Activated T-cell treated with anti-CD3 and anti-CD28 coated beads for 1 hour (primary cell): ENCODE measurements around the gene MTIF2.
"Not testable (repeated sequence)": the region's sequence is repeated elsewhere in the genome, so short reads cannot be mapped to it uniquely, and the experiment has no call there.

ENCODE experiments used
- DNase-seq: peaks from one replicate; pipeline ENCODE4 v3.0.0-alpha.2; 2020; ENCODE audit warnings: low read depth

Gene MTIF2, protein sequence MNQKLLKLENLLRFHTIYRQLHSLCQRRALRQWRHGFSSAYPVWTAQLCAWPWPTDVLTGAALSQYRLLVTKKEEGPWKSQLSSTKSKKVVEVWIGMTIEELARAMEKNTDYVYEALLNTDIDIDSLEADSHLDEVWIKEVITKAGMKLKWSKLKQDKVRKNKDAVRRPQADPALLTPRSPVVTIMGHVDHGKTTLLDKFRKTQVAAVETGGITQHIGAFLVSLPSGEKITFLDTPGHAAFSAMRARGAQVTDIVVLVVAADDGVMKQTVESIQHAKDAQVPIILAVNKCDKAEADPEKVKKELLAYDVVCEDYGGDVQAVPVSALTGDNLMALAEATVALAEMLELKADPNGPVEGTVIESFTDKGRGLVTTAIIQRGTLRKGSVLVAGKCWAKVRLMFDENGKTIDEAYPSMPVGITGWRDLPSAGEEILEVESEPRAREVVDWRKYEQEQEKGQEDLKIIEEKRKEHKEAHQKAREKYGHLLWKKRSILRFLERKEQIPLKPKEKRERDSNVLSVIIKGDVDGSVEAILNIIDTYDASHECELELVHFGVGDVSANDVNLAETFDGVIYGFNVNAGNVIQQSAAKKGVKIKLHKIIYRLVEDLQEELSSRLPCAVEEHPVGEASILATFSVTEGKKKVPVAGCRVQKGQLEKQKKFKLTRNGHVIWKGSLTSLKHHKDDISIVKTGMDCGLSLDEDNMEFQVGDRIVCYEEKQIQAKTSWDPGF

DNA sequence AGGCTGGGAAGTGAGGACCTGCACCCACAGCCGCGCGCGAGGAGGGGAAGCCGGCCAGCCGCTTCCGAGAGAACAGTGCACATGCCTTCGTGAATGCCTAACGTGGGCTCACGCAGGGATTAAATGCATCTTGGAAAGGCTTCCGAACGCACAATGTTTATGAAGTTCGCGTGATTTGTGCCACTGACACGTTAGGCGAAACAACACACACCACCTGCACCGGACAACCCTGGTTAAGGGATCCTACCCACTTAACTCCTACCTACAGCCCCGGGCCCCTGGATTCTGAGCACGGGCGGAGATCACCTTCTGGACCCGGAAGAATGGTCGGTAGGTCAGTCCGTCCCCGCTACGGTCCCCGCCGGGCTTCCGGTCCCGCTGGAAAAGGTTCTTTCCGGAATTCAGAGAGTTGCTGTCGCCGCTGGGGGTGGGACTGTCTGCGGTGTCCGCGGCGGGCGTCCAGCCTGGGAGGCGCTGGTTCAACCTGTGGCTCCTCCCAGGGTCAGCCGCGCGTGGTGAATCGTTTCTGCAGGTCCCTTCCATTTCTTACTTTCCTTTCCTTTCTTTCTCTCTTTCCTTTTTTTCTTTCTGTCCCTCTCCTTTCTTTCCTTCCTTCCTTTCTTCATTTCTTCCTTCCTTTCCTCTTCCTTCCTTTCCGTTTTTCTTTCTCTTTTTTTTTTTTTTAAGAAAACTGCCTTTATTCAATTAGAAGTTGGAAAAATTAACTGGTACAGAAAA, at the start of gene MTIF2:
TSS of gene MTIF2 (minus strand) at position 325 of the 738 bp plus-strand sequence. CDS start 5,373 bp downstream, outside the sequence.
- DNase-seq: peak; percentile 75

DNA sequence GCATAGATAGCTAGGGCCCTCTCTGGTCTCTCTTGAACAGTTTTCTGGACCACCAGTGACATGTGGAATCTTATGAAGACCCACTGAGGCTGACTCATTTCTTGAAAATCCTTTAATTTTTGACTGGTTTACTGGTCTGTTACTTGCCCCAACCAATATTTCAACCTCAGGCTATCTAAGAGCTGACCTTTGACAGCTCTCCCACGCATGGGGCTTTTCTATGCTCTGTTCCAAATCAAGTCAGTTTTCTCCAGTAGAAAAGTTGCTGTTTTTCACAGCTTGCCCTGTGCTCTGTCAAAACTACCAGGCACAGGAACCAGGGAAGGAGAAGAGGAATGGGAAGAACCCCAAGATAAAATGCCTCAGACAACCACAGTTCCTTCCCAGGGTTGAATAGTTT, 46.0 kb upstream of the MTIF2 start:
- DNase-seq: no peak

DNA sequence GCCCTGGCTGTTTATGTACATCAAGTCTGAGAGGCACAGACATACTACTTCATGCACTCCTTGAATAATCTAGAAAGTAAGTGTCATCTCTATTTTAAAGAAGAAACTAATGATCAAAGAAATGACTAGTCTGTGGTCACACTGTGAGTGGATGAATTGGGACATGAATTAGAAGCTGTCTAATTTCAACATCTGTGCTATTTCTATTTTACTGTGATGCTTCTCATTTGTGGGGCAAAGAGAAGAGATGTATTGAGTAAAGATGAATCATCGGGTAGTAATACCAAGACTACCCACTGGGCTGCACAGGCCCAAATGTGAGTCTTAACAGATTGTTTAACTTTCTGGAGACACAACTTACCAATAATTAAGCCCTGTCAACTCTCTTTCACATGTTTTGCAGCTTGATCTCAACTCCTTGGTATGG, 42.4 kb upstream of the MTIF2 start:
- no peak for DNase-seq

DNA sequence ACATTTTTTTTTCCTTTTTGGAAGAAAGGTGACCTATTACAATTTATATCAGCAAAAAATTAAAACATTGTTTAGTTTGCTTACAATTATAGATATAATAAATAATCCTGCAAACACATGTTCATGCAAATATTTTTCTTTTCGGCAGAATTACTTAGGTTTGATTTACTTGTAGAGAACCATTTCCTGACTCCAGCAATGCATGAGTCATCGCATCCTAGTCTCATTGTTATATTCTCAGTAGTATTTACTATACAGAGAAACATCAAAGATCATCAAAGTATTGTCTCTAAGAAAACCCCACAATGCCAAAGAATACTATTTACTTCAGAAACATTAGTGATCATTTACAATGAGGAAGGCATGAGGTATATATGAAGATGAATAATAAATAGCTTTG, 40.4 kb upstream of the MTIF2 start:
- no peak for DNase-seq

DNA sequence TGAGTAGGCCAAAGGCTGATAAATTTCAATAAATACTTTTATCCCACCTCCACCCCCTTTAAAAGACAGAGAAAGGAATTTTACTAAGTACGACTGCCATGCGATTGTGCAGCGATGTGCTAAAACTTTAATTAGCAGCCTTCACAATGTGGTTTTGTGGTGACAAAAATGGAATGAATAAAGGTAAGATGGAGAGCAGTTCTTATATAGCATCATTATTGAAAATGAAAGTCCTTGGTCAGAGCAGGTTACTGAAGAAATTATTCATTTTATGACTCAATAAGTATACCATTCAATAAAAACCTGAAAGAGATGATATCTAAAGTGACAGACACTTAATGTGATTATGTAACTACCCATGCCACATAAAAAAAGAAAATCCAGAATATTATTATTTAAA, 33.2 kb upstream of the MTIF2 start:
- DNase-seq: no peak

DNA sequence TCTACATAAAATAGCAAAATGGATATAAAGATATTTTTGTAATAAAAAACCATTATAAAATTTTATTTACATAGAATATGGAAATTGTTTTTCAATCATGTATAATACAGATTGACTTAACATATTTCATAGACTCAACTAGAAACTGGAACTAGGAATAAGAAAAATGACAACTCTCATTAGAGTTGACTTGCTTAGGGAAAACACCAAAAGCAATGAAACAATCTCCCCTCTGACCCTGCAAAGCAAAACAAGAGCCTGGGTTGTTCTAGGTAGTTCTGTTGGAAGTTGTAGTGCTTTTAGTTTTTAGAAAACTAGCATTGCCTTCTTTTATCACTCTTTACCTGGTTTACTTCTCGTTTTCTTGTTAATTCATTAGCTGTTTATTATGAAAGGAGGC, 32.2 kb upstream of the MTIF2 start:
- DNase-seq: no peak

DNA sequence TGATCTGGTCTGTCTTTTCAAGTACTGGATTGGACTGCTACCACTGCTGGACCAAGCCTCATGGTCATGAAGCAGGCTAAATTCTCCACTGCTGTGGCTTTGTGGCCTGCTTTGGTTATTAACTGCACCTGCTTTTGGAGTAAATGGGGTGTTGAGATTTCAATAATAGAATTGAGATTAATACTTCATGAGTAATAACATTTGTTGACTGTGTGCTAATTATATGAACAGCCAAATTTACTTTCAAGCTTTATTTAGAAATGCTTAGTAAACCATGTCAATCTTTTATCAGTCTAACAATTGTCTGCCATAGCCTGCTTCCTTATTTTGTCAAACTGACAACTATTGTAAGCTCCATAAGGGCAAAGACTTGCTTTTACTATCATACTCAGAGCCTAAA, 27.4 kb upstream of the MTIF2 start:
- DNase-seq: no peak

DNA sequence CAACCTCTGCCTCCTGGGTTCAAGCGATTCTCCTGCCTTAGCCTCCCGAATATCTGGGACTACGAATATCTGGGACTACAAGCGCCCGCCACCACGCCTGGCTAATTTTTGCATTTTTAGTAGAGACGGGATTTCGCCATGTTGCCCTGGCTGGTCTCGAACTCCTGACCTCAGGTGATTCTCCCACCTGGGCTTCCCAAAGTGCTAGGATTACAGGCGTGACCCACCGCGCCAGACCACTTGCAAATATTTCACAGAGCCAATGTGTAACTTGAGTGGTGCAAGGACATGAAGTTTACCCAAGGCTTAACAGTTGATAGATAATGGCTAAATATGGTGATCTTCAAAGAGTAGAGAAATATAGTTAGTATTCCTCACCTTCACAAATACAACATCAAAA, 14.1 kb upstream of the MTIF2 start:
- no peak for DNase-seq

DNA sequence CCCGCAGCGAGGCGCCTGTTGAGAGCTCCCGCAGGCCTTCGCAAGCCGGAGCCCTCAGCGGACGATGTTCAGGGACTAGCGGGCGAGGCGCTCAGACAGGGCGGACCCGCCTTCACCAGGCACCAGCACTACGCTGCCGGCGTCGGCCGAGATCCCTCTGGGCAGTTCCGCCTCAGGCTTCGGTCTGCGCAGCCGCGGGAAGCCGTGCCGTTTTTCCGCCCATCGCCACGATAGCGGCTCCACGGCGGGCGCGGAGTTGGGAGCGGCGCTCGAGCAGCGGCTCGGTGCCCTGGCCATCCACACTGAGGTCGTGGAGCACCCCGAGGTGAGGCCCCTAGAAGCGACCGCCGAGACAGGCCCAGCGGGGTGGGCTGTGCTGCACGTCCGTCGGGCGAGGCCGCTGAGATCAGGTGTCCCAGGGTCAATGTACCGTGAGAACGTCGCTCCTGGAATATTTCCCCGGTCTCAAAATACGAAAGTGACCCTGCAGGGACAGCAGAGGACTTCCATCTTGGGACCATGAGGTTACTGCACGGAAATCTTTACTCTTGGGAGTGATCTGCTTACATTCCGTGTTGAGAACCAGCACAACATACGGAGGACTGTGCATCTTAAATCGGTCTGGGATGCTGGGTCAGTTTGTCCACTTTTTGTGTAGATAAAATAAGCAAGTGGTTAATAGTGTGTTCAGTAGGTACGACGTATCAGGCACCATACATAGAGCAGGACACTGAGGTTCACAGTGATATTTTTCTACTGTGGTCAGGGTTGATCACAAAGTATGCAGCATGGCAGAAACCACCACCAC, 13.3 kb upstream of the MTIF2 start:
- DNase-seq: peak; percentile 82

DNA sequence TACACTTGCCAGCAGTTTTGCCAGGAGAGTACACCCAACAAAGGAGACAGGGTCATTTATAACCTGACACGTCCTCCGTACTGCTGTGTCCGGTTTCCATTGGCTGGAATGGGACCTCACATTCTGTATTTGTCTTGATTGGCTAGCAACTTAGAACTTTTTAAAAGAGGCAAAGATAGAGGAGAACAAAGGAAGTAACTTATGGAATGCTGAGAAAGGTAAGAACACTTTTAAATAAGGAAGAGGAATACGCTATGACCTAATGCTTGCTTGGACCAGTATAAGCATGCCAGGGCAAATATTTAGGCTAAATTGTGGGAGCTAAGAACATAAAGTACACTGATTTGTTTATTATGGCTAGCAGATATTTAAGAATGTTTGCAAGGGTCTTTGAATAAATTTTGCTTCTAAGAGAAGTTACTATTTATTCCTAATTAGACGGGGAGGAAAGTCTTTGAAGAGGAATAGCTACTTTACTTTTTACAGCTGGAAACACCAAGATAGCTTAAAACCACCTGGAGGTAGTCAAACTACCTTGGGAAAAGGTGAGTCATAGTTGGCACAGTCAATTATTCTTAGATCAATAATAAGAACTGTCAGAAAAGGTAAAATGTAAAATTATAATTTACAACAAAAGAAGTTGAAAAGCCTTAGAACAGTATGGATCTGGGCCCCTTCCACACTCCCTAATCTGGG, 12.0 kb upstream of the MTIF2 start:
- not testable (repeated sequence) for DNase-seq

DNA sequence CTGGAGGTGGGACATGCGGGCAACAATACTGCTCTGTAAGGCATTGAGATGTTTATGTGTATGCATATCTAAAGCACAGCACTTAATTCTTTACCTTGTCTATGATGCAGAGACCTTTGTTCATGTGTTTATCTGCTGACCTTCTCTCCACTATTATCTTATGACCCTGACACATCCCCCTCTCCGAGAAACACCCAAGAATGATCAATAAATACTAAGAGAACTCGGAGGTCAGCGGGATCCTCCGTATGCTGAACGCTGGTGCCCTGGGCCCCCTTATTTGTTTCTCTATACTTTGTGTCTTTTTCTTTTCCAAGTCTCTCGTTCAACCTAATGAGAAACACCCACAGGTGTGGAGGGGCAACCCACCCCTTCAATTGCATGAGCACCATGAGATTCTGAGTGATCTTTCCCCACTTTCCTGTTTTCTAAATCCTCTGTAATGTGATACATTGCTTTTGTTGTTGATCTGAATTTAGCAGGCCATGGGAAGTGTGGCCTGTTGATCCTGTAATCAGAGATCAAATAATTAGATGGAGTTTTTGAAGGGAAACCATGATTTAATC, 10.9 kb upstream of the MTIF2 start:
- not testable (repeated sequence) for DNase-seq

DNA sequence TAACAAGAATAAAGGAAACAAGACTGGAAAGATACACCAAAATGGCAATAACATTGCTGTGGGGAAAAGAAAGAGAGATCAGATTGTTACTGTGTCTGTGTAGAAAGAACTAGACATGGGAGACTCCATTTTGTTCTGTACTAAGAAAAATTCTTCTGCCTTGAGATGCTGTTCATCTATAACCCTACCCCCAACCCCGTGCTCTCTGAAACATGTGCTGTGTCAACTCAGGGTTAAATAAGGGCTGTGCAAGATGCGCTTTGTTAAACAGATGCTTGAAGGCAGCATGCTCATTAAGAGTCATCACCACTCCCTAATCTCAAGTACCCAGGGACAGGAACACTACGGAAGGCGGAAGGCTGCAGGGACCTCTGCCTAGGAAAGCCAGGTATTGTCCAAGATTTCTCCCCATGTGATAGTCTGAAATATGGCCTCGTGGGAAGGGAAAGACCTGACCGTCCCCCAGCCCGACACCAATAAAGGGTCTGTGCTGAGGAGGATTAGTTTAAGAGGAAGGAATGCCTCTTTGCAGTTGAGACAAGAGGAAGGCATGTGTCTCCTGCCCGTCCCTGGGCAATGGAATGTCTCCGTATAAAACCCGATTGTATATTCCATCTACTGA, 10.3 kb upstream of the MTIF2 start:
- DNase-seq: not testable (repeated sequence)

DNA sequence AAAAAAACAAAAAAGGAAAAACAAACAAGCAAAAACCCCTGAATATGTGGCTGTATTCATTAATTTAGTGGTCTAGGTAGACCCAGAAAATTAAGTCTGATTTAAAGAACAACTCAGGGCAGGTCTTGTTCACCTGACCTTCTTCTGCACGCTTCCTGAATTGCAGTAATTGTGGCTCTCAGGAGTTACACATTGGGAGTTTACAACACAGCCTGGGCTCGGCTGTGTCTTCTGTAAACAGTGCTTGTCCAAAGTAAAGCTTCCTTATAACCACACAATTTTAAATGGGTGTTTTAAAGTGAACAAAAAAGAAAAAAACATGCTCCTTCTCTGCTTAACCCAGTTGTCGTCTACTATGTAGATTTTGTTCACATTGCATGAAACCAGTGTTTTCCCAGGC, 8.3 kb upstream of the MTIF2 start:
- DNase-seq: no peak

DNA sequence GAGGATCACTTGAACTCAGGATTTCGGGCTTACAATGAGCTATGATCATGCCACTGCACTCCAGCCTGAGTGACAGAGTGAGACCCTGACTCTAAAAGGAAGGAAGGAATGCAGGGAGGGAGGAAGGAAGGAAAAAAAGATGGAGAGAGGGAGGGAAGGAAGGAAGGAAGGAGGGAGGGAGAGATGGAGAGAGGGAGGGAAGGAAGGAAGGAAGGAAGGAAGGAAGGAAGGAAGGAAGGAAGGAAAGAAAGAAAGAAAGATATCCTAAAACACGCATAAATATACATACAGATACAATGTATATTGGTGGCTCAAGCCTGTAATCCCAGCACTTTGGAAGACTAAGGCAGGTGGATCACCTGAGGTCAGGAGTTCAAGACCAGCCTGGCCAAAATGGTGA, 5.3 kb upstream of the MTIF2 start:
- DNase-seq: not testable (repeated sequence)

DNA sequence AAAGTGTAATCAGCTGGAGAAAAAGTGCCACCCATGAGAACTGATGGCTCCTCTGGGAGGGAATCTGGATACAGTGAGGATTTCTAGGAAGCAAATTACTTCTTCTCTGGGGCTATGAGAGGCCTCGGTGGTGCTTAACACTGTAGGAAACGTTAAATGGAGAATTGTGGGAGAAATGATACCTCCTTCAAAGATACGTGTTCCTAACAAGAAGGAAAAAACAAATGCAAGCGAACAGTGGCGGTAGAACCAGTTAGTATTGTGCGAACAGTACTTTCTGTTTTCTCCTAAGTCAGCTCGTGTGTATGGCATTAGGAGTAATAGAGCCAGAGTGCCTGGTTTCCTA, 587 bp upstream of the MTIF2 start:
- DNase-seq: no peak

DNA sequence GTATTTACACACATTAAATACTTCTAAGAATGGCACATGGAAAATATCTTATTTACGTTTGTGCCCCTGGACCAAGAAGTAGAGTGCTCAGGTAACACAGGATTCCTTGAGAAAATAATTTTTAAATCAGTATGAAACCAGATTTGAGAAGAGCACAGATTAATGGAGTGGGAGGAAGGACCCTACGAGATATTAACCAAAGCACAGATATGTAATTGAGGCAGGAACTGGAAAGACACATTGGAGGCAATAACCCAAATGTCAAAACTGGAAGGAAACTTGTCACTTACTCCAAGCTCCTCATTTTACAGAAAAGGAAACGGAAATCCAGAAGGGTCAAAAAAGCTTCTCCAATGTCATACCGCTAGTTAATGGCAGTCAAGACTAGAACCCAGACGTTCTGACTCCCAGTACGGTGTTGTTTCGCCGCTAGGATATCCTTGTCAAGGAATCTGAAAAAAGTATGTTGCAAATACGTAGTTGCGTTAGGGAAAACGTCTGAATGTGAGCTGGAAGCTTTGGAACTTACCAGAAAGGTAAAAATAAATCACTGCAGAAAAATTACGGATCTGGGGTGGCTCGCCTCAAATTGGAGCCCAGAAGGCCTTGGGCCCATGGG, 634 bp downstream of the MTIF2 start:
- DNase-seq: no peak

DNA sequence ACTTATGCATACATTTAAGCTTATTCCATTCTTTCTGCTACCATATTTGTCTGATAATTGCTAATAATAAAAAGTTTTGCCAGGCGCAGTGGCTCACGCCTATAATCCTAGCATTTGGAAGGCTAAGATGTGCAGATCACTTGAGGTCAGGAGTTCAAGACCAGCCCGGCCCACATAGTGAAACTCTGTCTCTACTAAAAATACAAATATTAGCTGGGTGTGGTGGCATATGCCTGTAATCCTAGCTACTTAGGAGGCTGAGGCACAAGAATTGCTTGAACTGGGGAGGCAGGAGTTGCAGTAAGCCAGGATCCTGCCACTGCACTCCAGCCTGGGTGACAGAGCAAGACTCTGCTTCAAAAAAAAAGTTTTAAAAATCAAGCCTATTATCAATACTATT, 9.4 kb downstream of the MTIF2 start:
- not testable (repeated sequence) for DNase-seq

DNA sequence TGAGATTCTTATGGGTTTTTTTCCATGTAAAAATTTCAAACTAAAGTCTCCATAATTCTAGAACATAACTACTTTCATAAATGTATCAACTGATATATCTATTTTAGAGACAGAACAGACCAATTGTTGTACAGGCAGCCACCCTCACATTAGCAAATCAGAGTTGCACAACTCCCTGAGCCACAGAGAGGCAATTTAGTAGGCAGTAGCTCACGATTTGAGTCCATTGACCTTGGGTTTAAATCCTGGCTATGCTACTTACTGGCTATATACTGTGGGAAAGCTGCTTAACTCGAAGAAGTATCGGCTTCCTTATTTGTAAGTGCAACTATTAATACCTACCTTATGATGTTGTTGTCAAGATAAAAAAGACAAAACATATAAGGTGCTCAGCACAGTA, 16.2 kb downstream of the MTIF2 start:
- DNase-seq: no peak

DNA sequence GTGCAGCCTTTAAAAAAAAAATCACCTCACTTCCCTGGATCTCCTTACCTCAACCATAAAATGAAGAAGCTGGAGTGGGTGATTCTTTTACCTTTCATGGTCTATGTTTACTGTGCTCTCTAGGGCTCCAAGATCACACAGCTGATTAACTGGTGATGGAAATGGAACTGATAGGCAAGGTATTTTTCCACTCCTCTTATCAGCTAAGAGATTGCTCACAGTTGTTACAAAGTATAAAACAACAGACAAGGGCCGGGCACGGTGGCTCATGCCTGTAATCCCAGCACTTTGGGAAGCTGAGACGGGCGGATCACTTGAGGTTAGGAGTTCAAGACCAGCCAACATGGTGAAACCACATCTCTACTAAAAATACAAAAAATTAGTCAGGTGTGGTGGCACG, 22.0 kb downstream of the MTIF2 start:
- no peak for DNase-seq

DNA sequence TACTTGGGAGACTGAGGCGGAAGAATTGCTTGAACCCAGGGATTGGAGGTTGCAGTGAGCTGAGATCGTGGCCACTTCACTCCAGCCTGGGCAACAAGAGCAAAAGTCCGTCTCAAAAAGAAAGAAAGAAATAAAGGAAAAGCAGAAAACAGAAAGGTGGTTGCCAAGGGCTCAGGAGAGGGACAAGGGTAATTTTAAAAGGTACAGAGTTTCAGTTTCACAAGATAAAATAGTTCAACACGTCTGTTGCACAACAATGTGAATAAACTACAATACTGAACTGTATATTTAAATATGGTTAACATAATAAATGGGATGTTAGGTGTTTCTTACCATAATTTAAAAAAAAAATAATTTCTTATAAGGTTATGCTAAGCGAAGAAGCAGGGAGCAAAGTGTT, 23.6 kb downstream of the MTIF2 start:
- DNase-seq: no peak
